Gastrocnemius medialis (tissue), 4 donors: ENCODE measurements around the gene RRM1. TPM values are rescaled to one million over a fixed set of nuclear protein-coding genes. Genes with fewer than 3 reads are reported as not detected.
"Not testable (repeated sequence)": the region's sequence is repeated elsewhere in the genome, so short reads cannot be mapped to it uniquely, and the experiment has no call there.

Experiments used
- ATAC-seq, 2 donors: fragments of 150-250 bp; one replicate each; pipeline ENCODE4 v1.9.1; 2016
- DNase-seq, 2 donors: peaks; one replicate each; pipeline ENCODE4 v3.0.0-alpha.2; 2019
- H3K27ac ChIP-seq, 4 donors: fragments of 200-600 bp; sonication (generic); 1 replicate in 1 of 4; 2 replicates in 3 of 4; pipeline ENCODE4 v1.5.1; 2016 to 2018; ENCODE audit warnings: mild to moderate bottlenecking in 2 of 4, moderate library complexity in 1 of 4
- H3K27me3 ChIP-seq, 3 donors: fragments of 200-600 bp; sonication (generic) in 2 of 3; 1 replicate in 1 of 3; 2 replicates in 2 of 3; pipeline versions ENCODE4 v1.5.1 to v1.6.0; 2016 to 2019; ENCODE audit warnings: mild to moderate bottlenecking in 1 of 3, moderate library complexity in 1 of 3
- H3K36me3 ChIP-seq, 2 donors: fragments of 200-600 bp; sonication (generic) in 1 of 2; one replicate each; pipeline ENCODE4 v1.5.1; 2017 to 2018
- H3K4me1 ChIP-seq, 2 donors: fragments of 200-600 bp; sonication (generic) in 1 of 2; one replicate each; pipeline ENCODE4 v1.5.1; 2016 to 2017; ENCODE audit warnings: mild to moderate bottlenecking in 2 of 2
- H3K4me3 ChIP-seq, 4 donors: fragments of 200-600 bp; sonication (generic) in 3 of 4; 1 replicate in 1 of 4; 2 replicates in 3 of 4; pipeline ENCODE4 v1.5.1; 2016 to 2019; ENCODE audit warnings: mild to moderate bottlenecking in 2 of 4
- H3K9me3 ChIP-seq, 3 donors: fragments of 200-600 bp; sonication (generic) in 2 of 3; 1 replicate in 1 of 3; 2 replicates in 2 of 3; pipeline ENCODE4 v1.5.1; 2016 to 2019
- CTCF ChIP-seq, 5 experiments: fragments of 450-650 bp in 3 of 5; fragments of 200-600 bp in 2 of 5; sonication (generic) in 2 of 5; IDR thresholded peaks in 4 of 5; conservative IDR thresholded peaks in 1 of 5; 1 replicate in 4 of 5; 2 replicates in 1 of 5; pipeline ENCODE4 v1.5.1; 2016 to 2019; ENCODE audit warnings: antibody characterized with exemption in 5 of 5, mild to moderate bottlenecking in 3 of 5, moderate library complexity in 3 of 5
- POLR2A ChIP-seq, 2 donors: fragments of 450-650 bp; IDR thresholded peaks; one replicate each; pipeline ENCODE4 v1.6.1; 2017; ENCODE audit warnings: antibody characterized with exemption in 2 of 2, mild to moderate bottlenecking in 2 of 2, moderate library complexity in 2 of 2
- in situ Hi-C, 4 donors: fragments of 200-750 bp; cut with MboI; loops; one replicate each; pipeline versions ENCODE4 v1.15.0 to v1.8.0; 2017; ENCODE audit warnings: low sequenced_read_pairs in 4 of 4
- intact Hi-C: fragments of 100-400 bp; cut with DNase I; formaldehyde crosslinking; loops from one replicate; pipeline ENCODE4 v1.15.1; 2023; ENCODE audit warnings: low total_unique reads
- total RNA-seq, 4 donors: library from RNA; depleted of rRNA; stranded (reverse); fragments of >200 nt; gene quantifications; one replicate each; pipeline versions ENCODE4 v1.1.0 to v1.2.3, GENCODE V29; 2016

The RRM1 gene
- total RNA-seq, 4 donors from 2014 or later: 34.0 to 66.0 (median 37.8) TPM

DNA sequence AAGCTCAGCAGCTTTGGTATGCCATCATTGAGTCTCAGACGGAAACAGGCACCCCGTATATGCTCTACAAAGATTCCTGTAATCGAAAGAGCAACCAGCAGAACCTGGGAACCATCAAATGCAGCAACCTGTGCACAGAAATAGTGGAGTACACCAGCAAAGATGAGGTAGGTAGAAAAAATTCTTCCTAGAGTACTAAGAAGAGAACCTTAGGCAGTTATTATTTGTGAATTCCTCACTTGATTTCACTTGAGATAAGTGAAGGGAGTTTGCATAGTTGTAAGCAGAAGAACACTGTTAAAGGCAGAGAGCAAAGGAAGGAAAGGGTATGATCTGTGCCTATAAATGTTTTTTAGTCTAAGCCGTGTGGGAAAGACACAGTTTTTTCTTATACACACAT, 28.6 kb downstream of the RRM1 start:
- H3K36me3 ChIP-seq: peaks cover 0 to 90% of the 10 kb centered on the region in 2 donors
- TF ChIP-seq POLR2A (IDR thresholded peaks at IDR 0.05): no peak
- TF ChIP-seq CTCF (IDR thresholded peaks at IDR 0.05 in 4 of 5, conservative IDR thresholded peaks at IDR 0.05 in 1 of 5): no peak
- in situ Hi-C loops (no loop called here), intact Hi-C loops (no loop called here)
- H3K4me3 ChIP-seq: no peak overlapping the region
- DNase-seq: no peak
- H3K4me1 ChIP-seq: no peaks in the 10 kb centered on the region
- H3K27me3 ChIP-seq: no peaks in the 10 kb centered on the region
- H3K27ac ChIP-seq: no peak overlapping the region
- no peak for ATAC-seq
- H3K9me3 ChIP-seq: no peaks in the 10 kb centered on the region

- no peak for ATAC-seq
- TF ChIP-seq POLR2A (IDR thresholded peaks at IDR 0.05): no peak
- TF ChIP-seq CTCF (IDR thresholded peaks at IDR 0.05 in 4 of 5, conservative IDR thresholded peaks at IDR 0.05 in 1 of 5): no peak
- peaks cover 0 to 73% of the 10 kb centered on the region in 2 donors for H3K36me3 ChIP-seq
- in situ Hi-C loops: no loop called here
- no peak for DNase-seq
- intact Hi-C loops: no loop called here
- H3K4me3 ChIP-seq: no peak overlapping the region
- no peaks in the 10 kb centered on the region for H3K9me3 ChIP-seq
- H3K27ac ChIP-seq: no peak overlapping the region
- H3K27me3 ChIP-seq: no peaks in the 10 kb centered on the region
- H3K4me1 ChIP-seq: no peaks in the 10 kb centered on the region
Measured at GRCh38 chr11:4125141-4125540, 30.5 kb downstream of the RRM1 start.

DNA sequence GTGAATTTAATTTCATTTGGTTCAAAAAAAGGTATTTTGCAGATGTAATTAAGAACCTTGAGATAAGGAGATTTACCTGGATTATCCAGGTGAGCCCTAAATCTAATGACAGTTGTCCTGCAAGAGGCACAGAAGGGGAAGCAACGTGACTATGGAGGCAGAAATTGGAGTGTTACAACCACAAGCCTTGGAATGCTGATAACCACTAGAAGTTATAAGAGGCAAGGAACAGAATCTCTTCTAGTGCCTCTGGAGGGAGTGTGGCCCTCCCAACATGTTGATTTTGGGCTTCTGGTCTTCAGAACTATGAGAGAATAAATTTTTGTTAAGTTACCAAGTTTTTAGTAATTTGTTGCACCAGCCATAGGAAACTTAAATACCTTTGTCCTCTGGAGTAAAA, 32.8 kb downstream of the RRM1 start:
- intact Hi-C loops: no loop called here
- H3K27ac ChIP-seq: no peak overlapping the region
- in situ Hi-C loops: no loop called here
- H3K27me3 ChIP-seq: no peaks in the 10 kb centered on the region
- H3K4me1 ChIP-seq: no peaks in the 10 kb centered on the region
- no peak overlapping the region for H3K4me3 ChIP-seq
- H3K9me3 ChIP-seq: no peaks in the 10 kb centered on the region
- TF ChIP-seq POLR2A (IDR thresholded peaks at IDR 0.05) (no peak), CTCF (IDR thresholded peaks at IDR 0.05 in 4 of 5, conservative IDR thresholded peaks at IDR 0.05 in 1 of 5) (no peak)
- peaks cover 0 to 55% of the 10 kb centered on the region in 2 donors for H3K36me3 ChIP-seq
- ATAC-seq: no peak
- no peak for DNase-seq

GRCh38 chr11:4130219-4130618, 35.6 kb downstream of the RRM1 start:
- intact Hi-C loops, H3K4me3 ChIP-seq, H3K4me1 ChIP-seq, DNase-seq, H3K9me3 ChIP-seq, in situ Hi-C loops, H3K27me3 ChIP-seq, ATAC-seq, H3K27ac ChIP-seq: not testable (repeated sequence)
- peaks cover 0 to 48% of the 10 kb centered on the region in 2 donors for H3K36me3 ChIP-seq

GRCh38 chr11:4134806-4135205, 40.2 kb downstream of the RRM1 start:
- ATAC-seq: no peak
- H3K27me3 ChIP-seq: no peaks in the 10 kb centered on the region
- TF ChIP-seq POLR2A (IDR thresholded peaks at IDR 0.05) (no peak), CTCF (IDR thresholded peaks at IDR 0.05 in 4 of 5, conservative IDR thresholded peaks at IDR 0.05 in 1 of 5) (no peak)
- intact Hi-C loops (no loop called here), in situ Hi-C loops (no loop called here)
- H3K4me1 ChIP-seq: no peaks in the 10 kb centered on the region
- H3K27ac ChIP-seq: no peak overlapping the region
- peaks cover 0 to 49% of the 10 kb centered on the region in 2 donors for H3K36me3 ChIP-seq
- H3K9me3 ChIP-seq: no peaks in the 10 kb centered on the region
- no peak overlapping the region for H3K4me3 ChIP-seq
- DNase-seq: no peak
